Lower lobe of right lung (tissue), 2 donors: ENCODE results near the gene KLC4. TPM values are rescaled to one million over a fixed set of nuclear protein-coding genes. Genes with fewer than 3 reads are reported as not detected.

ENCODE experiments used
- ATAC-seq, 2 donors: fragments of 200-7000 bp; cut with Tn5 transposase; one replicate each; pipeline ENCODE4 v1.9.1; 2020 to 2022; ENCODE audit warnings: mild to moderate bottlenecking in 2 of 2, moderate library complexity in 2 of 2
- DNase-seq: peaks from one replicate; pipeline ENCODE4 v3.0.0-alpha.2; 2020
- H3K27ac ChIP-seq: fragments of 200-600 bp; one replicate; pipeline ENCODE4 v1.8.0; 2022
- H3K27me3 ChIP-seq: fragments of 200-600 bp; one replicate; pipeline ENCODE4 v1.8.0; 2022; ENCODE audit warnings: low read depth
- H3K36me3 ChIP-seq: fragments of 200-600 bp; one replicate; pipeline ENCODE4 v1.8.0; 2022; ENCODE audit warnings: mild to moderate bottlenecking
- H3K4me1 ChIP-seq: fragments of 200-600 bp; one replicate; pipeline ENCODE4 v1.8.0; 2022
- H3K4me3 ChIP-seq: fragments of 200-600 bp; one replicate; pipeline ENCODE4 v1.8.0; 2022; ENCODE audit warnings: mild to moderate bottlenecking
- H3K9me3 ChIP-seq: fragments of 200-600 bp; one replicate; pipeline ENCODE4 v1.8.0; 2022
- intact Hi-C: fragments of 100-400 bp; cut with DNase I; formaldehyde crosslinking; loops from one replicate; pipeline ENCODE4 v1.11.0; 2022
- total RNA-seq: library from RNA; stranded (reverse); fragmentation: NEBNext Ultra II Directional; extraction: Animal tissue kit (Norgen Biotek cat#: 25700); gene quantifications from one replicate; pipeline ENCODE4 v1.2.1, GENCODE V29; 2021
- TF ChIP-seq, protein P1 (sequence below): fragments of 200-600 bp; IDR thresholded peaks from one replicate; pipeline ENCODE4 v1.8.0; 2022; ENCODE audit warnings: antibody characterized with exemption, mild to moderate bottlenecking
- donor health status: DM: no; HTN: yes; CAD: no; lungs with severe emphysema.

Gene KLC4
- total RNA-seq, 1 donor from 2014 or later = 45.2 TPM

DNA sequence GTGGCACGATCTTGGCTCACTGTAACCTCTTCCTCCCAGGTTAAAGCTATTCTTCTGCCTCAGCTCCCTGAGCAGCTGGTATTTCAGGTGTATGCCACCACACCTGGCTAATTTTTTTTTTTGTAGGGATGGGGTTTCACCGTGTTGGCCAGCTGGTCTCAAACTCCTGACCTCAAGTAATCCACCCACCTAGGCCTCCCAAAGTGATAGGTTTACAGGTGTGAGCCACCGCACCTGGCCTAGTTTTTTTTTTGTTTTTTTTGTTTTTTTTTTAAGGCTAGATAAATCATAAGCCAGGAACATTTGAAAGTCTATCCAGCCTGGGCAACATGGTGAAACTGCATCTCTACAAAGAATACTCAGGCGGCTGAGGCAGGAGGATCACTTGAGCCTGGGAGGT lies 27.1 kb upstream of the KLC4 start:
- intact Hi-C loops = no loop called here
- peaks cover 90% of the 10 kb centered on the region for H3K36me3 ChIP-seq

DNA sequence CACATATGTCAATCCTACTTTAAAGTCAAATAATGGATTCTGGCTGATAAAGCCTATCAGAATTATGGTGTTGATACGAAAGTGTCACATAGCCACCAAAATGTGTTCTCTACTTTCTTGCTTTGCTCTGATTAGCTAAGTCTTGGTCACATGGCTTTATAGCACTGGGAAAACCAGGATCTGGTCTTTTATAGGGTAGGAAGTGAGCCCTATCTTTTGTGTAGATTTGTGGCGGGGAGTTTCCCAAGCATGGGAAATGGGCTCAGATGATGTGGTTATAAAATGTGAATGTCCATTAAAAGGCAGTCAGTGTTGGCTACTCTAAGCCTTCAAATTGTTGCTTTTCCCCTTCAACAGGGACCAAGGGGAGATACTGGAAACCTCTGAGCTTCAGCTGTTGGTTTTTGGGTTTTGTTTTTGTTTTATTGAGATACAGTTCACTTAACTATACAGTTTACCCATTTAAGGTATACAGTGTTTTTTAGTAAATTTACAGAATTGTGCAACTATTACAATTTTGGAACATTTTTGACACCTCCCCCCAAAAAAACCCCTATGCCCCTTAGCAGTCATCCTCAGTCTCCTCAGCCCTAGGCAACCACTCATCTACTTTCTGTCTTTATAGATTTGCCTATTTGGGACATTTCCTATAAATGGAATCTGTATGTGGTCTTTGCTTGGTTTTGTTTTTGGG lies 25.8 kb upstream of the KLC4 start:
- no peak for DNase-seq
- intact Hi-C loops = no loop called here
- Histone ChIP-seq H3K27me3 (no peaks in the 10 kb centered on the region), H3K27ac (no peak overlapping the region), H3K9me3 (no peaks in the 10 kb centered on the region), H3K36me3 (peaks cover 91% of the 10 kb centered on the region), H3K4me3 (no peak overlapping the region), H3K4me1 (no peaks in the 10 kb centered on the region)
- no peak for ATAC-seq
- TF ChIP-seq, protein P1, sequence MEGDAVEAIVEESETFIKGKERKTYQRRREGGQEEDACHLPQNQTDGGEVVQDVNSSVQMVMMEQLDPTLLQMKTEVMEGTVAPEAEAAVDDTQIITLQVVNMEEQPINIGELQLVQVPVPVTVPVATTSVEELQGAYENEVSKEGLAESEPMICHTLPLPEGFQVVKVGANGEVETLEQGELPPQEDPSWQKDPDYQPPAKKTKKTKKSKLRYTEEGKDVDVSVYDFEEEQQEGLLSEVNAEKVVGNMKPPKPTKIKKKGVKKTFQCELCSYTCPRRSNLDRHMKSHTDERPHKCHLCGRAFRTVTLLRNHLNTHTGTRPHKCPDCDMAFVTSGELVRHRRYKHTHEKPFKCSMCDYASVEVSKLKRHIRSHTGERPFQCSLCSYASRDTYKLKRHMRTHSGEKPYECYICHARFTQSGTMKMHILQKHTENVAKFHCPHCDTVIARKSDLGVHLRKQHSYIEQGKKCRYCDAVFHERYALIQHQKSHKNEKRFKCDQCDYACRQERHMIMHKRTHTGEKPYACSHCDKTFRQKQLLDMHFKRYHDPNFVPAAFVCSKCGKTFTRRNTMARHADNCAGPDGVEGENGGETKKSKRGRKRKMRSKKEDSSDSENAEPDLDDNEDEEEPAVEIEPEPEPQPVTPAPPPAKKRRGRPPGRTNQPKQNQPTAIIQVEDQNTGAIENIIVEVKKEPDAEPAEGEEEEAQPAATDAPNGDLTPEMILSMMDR = no peak

More for the DNA sequence above, 27.1 kb upstream of the KLC4 start:
- ATAC-seq (no peak), DNase-seq (no peak)
- no peaks in the 10 kb centered on the region for H3K9me3 ChIP-seq
- TF ChIP-seq, protein P1 = no peak
- no peak overlapping the region for H3K4me3 ChIP-seq
- no peaks in the 10 kb centered on the region for H3K4me1 ChIP-seq
- H3K27me3 ChIP-seq = no peaks in the 10 kb centered on the region
- no peak overlapping the region for H3K27ac ChIP-seq

DNA sequence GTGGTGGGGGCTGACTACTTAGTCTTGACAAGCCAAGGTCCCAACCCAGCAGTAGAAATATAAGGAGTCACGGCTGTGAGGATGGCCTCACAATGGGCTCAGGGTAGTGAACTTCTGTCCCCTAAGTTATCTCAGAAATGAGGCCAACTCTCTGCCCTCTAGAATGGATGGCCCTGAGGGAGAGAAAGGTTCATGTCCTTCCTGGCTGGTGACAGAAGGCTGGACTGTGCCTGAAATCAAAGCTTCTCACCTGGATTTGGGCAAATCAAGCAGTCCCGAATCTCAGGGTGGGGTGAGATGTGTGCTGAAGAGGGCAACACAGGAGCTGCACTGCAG lies 25.3 kb upstream of the KLC4 start:
- Histone ChIP-seq H3K4me3 (no peak overlapping the region), H3K4me1 (no peaks in the 10 kb centered on the region), H3K27me3 (no peaks in the 10 kb centered on the region), H3K36me3 (peaks cover 91% of the 10 kb centered on the region), H3K9me3 (no peaks in the 10 kb centered on the region), H3K27ac (no peak overlapping the region)
- no peak for ATAC-seq
- DNase-seq = no peak
- TF ChIP-seq, protein P1 = no peak
- intact Hi-C loops = no loop called here

DNA sequence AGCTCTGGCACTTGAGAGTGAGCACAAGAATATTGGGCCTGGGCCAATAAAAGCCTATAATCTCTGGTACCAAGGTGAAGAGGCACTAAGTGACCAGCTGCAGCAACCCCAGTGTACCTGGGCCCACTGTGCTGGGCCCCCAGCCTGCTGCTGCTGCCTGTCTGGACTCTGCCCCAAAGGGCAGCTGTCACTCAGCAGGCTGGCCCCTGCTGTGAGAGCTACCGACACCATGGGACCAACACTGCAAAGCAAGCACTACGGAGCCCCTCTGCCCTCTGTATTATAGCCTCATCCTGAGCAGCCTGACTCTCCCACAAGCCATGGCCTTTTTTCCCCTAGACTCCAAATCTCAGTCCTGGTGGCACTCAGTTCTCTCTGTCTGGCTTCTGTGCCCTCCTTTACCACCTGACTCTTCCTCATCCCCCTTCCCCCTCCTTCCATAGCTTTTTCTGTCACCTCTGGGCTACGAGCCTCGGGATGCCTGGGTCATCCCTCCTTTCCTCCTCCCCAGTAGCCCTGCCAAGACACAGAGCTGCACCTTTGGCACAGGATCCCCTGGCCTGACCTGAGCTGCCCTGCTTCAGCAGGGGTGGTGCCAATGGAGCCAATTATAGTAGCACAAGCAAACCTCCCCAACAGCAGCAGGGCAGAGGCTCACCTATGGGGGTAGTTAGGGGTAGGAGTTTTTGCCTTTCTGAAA lies 23.8 kb upstream of the KLC4 start:
- H3K36me3 ChIP-seq = peaks cover 89% of the 10 kb centered on the region
- DNase-seq (no peak), ATAC-seq (peak in 1 of 2 donors; percentile 5)
- H3K27ac ChIP-seq = no peak overlapping the region
- H3K27me3 ChIP-seq = no peaks in the 10 kb centered on the region
- TF ChIP-seq, protein P1 = no peak
- H3K4me3 ChIP-seq = no peak overlapping the region
- H3K9me3 ChIP-seq = no peaks in the 10 kb centered on the region
- H3K4me1 ChIP-seq = no peaks in the 10 kb centered on the region
- intact Hi-C loops = no loop called here

DNA sequence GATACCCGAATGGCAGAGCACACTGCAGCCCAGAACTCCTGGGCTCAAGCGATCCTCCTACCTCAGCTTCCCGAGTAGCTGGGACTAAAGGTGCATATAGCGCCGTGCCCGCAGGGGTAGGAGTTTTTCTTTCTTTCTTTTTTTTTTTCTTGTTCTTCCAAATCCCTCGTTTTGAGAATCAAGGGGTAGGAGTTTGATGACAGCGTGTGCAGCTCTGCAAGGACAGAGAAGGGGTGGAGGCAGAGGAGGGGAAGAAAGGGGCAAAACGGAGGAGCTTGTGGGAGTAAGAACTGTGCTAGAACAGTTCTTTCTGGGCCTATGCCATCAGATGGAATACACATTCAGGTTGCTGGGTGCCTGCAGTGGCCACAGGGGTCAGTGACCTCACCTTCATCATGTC lies 22.7 kb upstream of the KLC4 start:
- Histone ChIP-seq H3K4me3 (no peak overlapping the region), H3K36me3 (peaks cover 84% of the 10 kb centered on the region), H3K9me3 (no peaks in the 10 kb centered on the region), H3K27ac (no peak overlapping the region), H3K27me3 (no peaks in the 10 kb centered on the region), H3K4me1 (no peaks in the 10 kb centered on the region)
- ATAC-seq (no peak), DNase-seq (no peak)
- intact Hi-C loops = no loop called here
- TF ChIP-seq, protein P1 = no peak
